Stomach (tissue), 4 donors: ENCODE measurements around the gene KRT38.

Experiments
- EP300 ChIP-seq: sonication (generic); formaldehyde crosslinking; IDR thresholded peaks from one replicate; pipeline ENCODE4 v1.6.1; 2017; ENCODE audit warnings: antibody characterized with exemption
- POLR2A ChIP-seq, 4 donors: fragments of 450-650 bp; IDR thresholded peaks; one replicate each; pipeline ENCODE4 v1.6.1; 2016; ENCODE audit warnings: antibody characterized with exemption in 4 of 4, control low read depth in 2 of 4, mild to moderate bottlenecking in 1 of 4, moderate library complexity in 1 of 4
- POLR2AphosphoS5 ChIP-seq, 3 donors: sonication (generic); formaldehyde crosslinking; IDR thresholded peaks; one replicate each; pipeline ENCODE4 v1.6.1; 2016; ENCODE audit warnings: antibody characterized with exemption in 3 of 3
- TF ChIP-seq, protein P1 (sequence below), 7 experiments: fragments of 450-650 bp in 4 of 7; fragments of 200-600 bp in 3 of 7; sonication (generic) in 3 of 7; IDR thresholded peaks; one replicate each; pipeline ENCODE4 v1.5.1; 2016 to 2019; ENCODE audit warnings: antibody characterized with exemption in 7 of 7, control low read depth in 2 of 7, mild to moderate bottlenecking in 1 of 7

DNA sequence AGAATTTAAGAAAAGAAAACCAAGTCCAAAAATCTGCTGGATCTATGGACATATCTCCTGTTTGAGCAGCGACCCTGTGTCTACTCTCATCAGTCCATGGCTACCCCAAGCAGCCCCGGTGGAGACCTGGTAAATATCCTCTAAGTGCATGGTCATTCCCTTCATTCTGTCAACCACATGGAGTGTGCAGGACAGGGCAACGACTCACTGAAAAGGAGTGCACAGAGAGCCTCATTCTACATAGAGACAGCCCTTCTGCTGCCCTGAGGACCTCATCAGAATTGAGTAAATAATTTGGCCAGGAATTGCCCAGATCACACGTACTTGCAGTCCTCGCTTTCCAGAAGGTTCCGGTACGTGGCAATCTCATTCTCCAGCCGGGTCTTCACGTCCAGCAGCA is 3.0 kb downstream of the KRT38 start:
- TF ChIP-seq POLR2A (IDR thresholded peaks at IDR 0.05) (no peak), POLR2AphosphoS5 (IDR thresholded peaks at IDR 0.05) (no peak), EP300 (no peak)
- TF ChIP-seq, protein P1, sequence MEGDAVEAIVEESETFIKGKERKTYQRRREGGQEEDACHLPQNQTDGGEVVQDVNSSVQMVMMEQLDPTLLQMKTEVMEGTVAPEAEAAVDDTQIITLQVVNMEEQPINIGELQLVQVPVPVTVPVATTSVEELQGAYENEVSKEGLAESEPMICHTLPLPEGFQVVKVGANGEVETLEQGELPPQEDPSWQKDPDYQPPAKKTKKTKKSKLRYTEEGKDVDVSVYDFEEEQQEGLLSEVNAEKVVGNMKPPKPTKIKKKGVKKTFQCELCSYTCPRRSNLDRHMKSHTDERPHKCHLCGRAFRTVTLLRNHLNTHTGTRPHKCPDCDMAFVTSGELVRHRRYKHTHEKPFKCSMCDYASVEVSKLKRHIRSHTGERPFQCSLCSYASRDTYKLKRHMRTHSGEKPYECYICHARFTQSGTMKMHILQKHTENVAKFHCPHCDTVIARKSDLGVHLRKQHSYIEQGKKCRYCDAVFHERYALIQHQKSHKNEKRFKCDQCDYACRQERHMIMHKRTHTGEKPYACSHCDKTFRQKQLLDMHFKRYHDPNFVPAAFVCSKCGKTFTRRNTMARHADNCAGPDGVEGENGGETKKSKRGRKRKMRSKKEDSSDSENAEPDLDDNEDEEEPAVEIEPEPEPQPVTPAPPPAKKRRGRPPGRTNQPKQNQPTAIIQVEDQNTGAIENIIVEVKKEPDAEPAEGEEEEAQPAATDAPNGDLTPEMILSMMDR (IDR thresholded peaks at IDR 0.05): no peak
